Measurements from ENCODE around the gene DOK4. TPM values are rescaled to one million over a fixed set of nuclear protein-coding genes. Genes with fewer than 3 reads are reported as not detected.

Gene DOK4
- total RNA-seq, 1 experiment from 2014 or later: 4.9 TPM

DNA sequence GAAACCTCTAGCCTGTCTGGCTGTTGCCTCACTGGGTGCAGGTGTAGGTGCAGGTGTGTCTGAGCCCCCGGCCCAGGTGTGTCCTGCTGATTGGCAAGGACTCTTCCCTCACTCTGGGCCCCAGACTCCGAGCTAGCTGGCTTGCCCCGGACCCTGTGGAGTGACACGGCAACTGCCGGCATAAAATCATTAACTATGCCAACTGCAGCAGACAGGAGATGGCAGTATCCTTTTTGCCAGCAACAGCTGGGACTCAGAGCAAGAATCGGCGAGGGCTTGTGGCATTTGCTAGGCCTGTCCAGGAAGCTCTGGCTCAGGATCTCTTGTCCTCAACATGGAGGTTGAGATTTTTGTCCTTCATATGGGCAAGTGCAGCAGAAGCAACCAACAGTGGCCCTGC, 59.9 kb downstream of the DOK4 start:
- Histone ChIP-seq H3F3A (ENCODE audit: low read length, unreplicated experiment) (no peaks in the 10 kb centered on the region), H2AFZ (ENCODE audit: low read length) (no peak overlapping the region), H3K4me2 (ENCODE audit: low read length) (no peak overlapping the region), H3K36me3 (ENCODE audit: low read depth, low read length) (peaks cover 6% of the 10 kb centered on the region), H3K9ac (ENCODE audit: low read length) (no peak overlapping the region), H3K27me3 (ENCODE audit: low read length) (no peaks in the 10 kb centered on the region), H3K27ac (ENCODE audit: low read length) (no peak overlapping the region), H3K9me2 (replicated peaks; ENCODE audit: low read length) (no peaks in the 10 kb centered on the region), H3K79me2 (ENCODE audit: low read length) (no peaks in the 10 kb centered on the region), H4K20me1 (ENCODE audit: low read length) (no peaks in the 10 kb centered on the region), H3K4me1 (ENCODE audit: insufficient read depth, low read length) (no peaks in the 10 kb centered on the region), H3K4me3 (ENCODE audit: low read length) (no peak overlapping the region), H3K9me3 (ENCODE audit: low read length) (no peaks in the 10 kb centered on the region)
- no TSS peak for BruUV-seq (replicated peaks)
- ATAC-seq (no peak), DNase-seq (no peak)
- ChIA-PET POLR2A (ENCODE audit: unreplicated experiment) (no interaction called here), CTCF (no interaction called here)
- intact Hi-C loops (cut with micrococcal nuclease): no loop called here
- TF ChIP-seq EZH2 (IDR thresholded peaks at IDR 0.05; ENCODE audit: low read length, unreplicated experiment) (no peak), EZH2phosphoT487 (IDR thresholded peaks at IDR 0.05; ENCODE audit: borderline replicate concordance, low read length) (no peak)
- TF ChIP-seq, protein P1, sequence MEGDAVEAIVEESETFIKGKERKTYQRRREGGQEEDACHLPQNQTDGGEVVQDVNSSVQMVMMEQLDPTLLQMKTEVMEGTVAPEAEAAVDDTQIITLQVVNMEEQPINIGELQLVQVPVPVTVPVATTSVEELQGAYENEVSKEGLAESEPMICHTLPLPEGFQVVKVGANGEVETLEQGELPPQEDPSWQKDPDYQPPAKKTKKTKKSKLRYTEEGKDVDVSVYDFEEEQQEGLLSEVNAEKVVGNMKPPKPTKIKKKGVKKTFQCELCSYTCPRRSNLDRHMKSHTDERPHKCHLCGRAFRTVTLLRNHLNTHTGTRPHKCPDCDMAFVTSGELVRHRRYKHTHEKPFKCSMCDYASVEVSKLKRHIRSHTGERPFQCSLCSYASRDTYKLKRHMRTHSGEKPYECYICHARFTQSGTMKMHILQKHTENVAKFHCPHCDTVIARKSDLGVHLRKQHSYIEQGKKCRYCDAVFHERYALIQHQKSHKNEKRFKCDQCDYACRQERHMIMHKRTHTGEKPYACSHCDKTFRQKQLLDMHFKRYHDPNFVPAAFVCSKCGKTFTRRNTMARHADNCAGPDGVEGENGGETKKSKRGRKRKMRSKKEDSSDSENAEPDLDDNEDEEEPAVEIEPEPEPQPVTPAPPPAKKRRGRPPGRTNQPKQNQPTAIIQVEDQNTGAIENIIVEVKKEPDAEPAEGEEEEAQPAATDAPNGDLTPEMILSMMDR (conservative IDR thresholded peaks at IDR 0.05; ENCODE audit: low read depth, low read length): no peak

DNA sequence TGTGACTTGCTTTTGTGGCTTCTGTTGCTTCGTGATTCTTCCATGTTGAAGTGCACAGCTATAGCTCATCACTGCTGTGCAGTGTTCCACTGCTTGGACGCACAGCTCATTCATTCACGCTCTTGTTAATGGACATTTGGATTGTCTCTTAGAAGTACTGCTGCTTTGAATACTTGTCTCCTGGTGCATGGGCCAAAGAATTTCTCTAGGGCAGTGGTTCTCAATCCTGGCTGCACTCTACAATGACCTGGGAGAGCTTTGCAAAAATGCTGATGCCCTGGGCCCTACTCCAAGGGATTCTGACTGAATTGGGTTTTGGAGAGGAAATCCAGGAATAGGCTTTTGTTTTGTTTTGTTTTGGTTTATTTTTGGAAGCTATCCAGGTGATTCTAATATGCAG, 61.7 kb downstream of the DOK4 start:
- TF ChIP-seq EZH2phosphoT487 (IDR thresholded peaks at IDR 0.05; ENCODE audit: borderline replicate concordance, low read length): no peak
- no peak for TF ChIP-seq EZH2 (IDR thresholded peaks at IDR 0.05; ENCODE audit: low read length, unreplicated experiment)
- TF ChIP-seq, protein P1 (conservative IDR thresholded peaks at IDR 0.05; ENCODE audit: low read depth, low read length): no peak
- Histone ChIP-seq H3K9me2 (replicated peaks; ENCODE audit: low read length) (no peaks in the 10 kb centered on the region), H3K4me3 (ENCODE audit: low read length) (no peak overlapping the region), H3K27ac (ENCODE audit: low read length) (no peak overlapping the region), H3K4me2 (ENCODE audit: low read length) (no peak overlapping the region), H3K9me3 (ENCODE audit: low read length) (no peaks in the 10 kb centered on the region), H3K36me3 (ENCODE audit: low read depth, low read length) (no peaks in the 10 kb centered on the region; the same call in 1 of the 2 replicates), H3K9ac (ENCODE audit: low read length) (no peak overlapping the region), H2AFZ (ENCODE audit: low read length) (no peak overlapping the region), H3K27me3 (ENCODE audit: low read length) (no peaks in the 10 kb centered on the region), H3K79me2 (ENCODE audit: low read length) (no peaks in the 10 kb centered on the region), H3F3A (ENCODE audit: low read length, unreplicated experiment) (no peaks in the 10 kb centered on the region), H4K20me1 (ENCODE audit: low read length) (no peaks in the 10 kb centered on the region), H3K4me1 (ENCODE audit: insufficient read depth, low read length) (no peaks in the 10 kb centered on the region)
- no TSS peak for BruUV-seq (replicated peaks)
- ATAC-seq (no peak), DNase-seq (no peak)
- ChIA-PET CTCF (no interaction called here), POLR2A (ENCODE audit: unreplicated experiment) (no interaction called here)
- intact Hi-C loops (cut with micrococcal nuclease): no loop called here

DNA sequence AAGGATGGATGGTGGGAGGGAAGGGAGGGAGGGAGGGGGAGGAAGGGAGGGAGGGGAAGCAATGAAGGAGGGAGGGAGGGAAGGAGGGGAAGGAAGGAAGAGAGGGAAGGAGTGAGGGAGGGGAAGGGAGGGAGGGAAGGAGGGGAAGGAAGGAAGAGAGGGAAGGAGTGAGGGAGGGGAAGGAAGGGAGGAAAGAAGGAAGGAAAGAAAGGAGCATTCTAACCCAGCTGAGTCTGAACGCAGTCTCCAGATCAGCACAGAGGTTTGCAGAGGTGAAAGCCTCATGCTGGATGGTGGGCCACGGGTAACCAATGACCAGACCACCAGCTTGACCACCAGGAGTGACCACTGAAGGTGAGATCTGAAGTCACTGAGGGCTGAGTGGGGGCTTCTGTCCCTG, 63.1 kb downstream of the DOK4 start:
- H3K9ac ChIP-seq (ENCODE audit: low read length): no peak overlapping the region
- no peaks in the 10 kb centered on the region for H3K79me2 ChIP-seq (ENCODE audit: low read length)
- TF ChIP-seq EZH2phosphoT487 (IDR thresholded peaks at IDR 0.05; ENCODE audit: borderline replicate concordance, low read length): no peak
- TF ChIP-seq, protein P1 (conservative IDR thresholded peaks at IDR 0.05; ENCODE audit: low read depth, low read length): no peak
- TF ChIP-seq EZH2 (IDR thresholded peaks at IDR 0.05; ENCODE audit: low read length, unreplicated experiment): no peak
- ChIA-PET CTCF (interaction anchor here (0.6 kb wide), 2 partner anchors 97 to 120 kb away, joined by 3 to 4 read pairs; no protein-coding TSS in a partner anchor), POLR2A (ENCODE audit: unreplicated experiment) (interaction anchor here (0.7 kb wide), 1 partner anchor 276 kb away, joined by 4 read pairs; no protein-coding TSS in a partner anchor)
- H3K9me2 ChIP-seq (replicated peaks; ENCODE audit: low read length): no peaks in the 10 kb centered on the region
- no TSS peak for BruUV-seq (replicated peaks)
- H3K36me3 ChIP-seq (ENCODE audit: low read depth, low read length): no peaks in the 10 kb centered on the region; the same call in 1 of the 2 replicates
- DNase-seq (no peak), ATAC-seq (no peak)
- no peak overlapping the region for H3K27ac ChIP-seq (ENCODE audit: low read length)
- intact Hi-C loops (cut with micrococcal nuclease): no loop called here
- no peak overlapping the region for H2AFZ ChIP-seq (ENCODE audit: low read length)
- H3K9me3 ChIP-seq (ENCODE audit: low read length): no peaks in the 10 kb centered on the region
- no peaks in the 10 kb centered on the region for H3K27me3 ChIP-seq (ENCODE audit: low read length)
- no peaks in the 10 kb centered on the region; the same call in 1 of the 2 replicates for H3K4me1 ChIP-seq (ENCODE audit: insufficient read depth, low read length)
- no peak overlapping the region for H3K4me3 ChIP-seq (ENCODE audit: low read length)
- H4K20me1 ChIP-seq (ENCODE audit: low read length): no peaks in the 10 kb centered on the region
- H3F3A ChIP-seq (ENCODE audit: low read length, unreplicated experiment): no peaks in the 10 kb centered on the region
- no peak overlapping the region for H3K4me2 ChIP-seq (ENCODE audit: low read length)
